Measurements from ENCODE around the gene UBE2U. TPM values are rescaled to one million over a fixed set of nuclear protein-coding genes. Genes with fewer than 3 reads are reported as not detected.
"Not testable (repeated sequence)": the region's sequence is repeated elsewhere in the genome, so short reads cannot be mapped to it uniquely, and the experiment has no call there.

The UBE2U gene
- total RNA-seq, 1 experiment from 2014 or later = not detected

GRCh38 chr1:64236541-64236954, 33.1 kb downstream of the UBE2U start:
- no peaks in the 10 kb centered on the region for H3K4me1 ChIP-seq (ENCODE audit: control insufficient read depth in 1 of 2, insufficient read depth in 2 of 2, low read length in 2 of 2)
- TF ChIP-seq CEBPB (IDR thresholded peaks at IDR 0.05; ENCODE audit: low read depth) = no peak
- TF ChIP-seq SP1 (IDR thresholded peaks at IDR 0.05; ENCODE audit: low read depth) = no peak
- no peak for TF ChIP-seq ATF3 (IDR thresholded peaks at IDR 0.05)
- TF ChIP-seq EGR1 (IDR thresholded peaks at IDR 0.05; ENCODE audit: low read depth) = no peak
- no peak for TF ChIP-seq ZBTB33 (IDR thresholded peaks at IDR 0.05; ENCODE audit: extremely low read depth, insufficient replicate concordance, low read length)
- no peak for TF ChIP-seq REST (IDR thresholded peaks at IDR 0.05; ENCODE audit: low read depth)
- TF ChIP-seq EZH2 (IDR thresholded peaks at IDR 0.05) = no peak
- POLR2A ChIA-PET = no interaction called here
- H3K36me3 ChIP-seq (ENCODE audit: control insufficient read depth in 1 of 2, insufficient read depth in 2 of 2, low read length in 2 of 2) = no peaks in the 10 kb centered on the region
- H4K20me1 ChIP-seq (ENCODE audit: insufficient read depth) = no peaks in the 10 kb centered on the region
- no TSS peak for BruUV-seq (replicated peaks)
- H3K9me3 ChIP-seq (ENCODE audit: control insufficient read depth in 1 of 2, insufficient read depth in 1 of 2, low read depth in 1 of 2, low read length in 2 of 2) = no peaks in the 10 kb centered on the region
- no peak overlapping the region for H3K4me3 ChIP-seq (replicated peaks in 1 of 2; ENCODE audit: low read depth in 1 of 2, low read length in 2 of 2)
- H3K27ac ChIP-seq (ENCODE audit: low read depth, low read length) = no peak overlapping the region
- H3K9me2 ChIP-seq (ENCODE audit: insufficient read depth) = no peaks in the 10 kb centered on the region
- no peaks in the 10 kb centered on the region for H3K79me2 ChIP-seq (ENCODE audit: insufficient read depth, low read length)
- CTCF ChIA-PET = no interaction called here
- intact Hi-C loops (cut with micrococcal nuclease) = no loop called here
- H2AFZ ChIP-seq (ENCODE audit: low read depth, low read length, poor library complexity, severe bottlenecking) = no peak overlapping the region
- no peak for DNase-seq (ENCODE audit: low read depth, low spot score)
- no peaks in the 10 kb centered on the region for H3K27me3 ChIP-seq (ENCODE audit: insufficient read depth, low read length)
- ATAC-seq = no peak
- H3K4me2 ChIP-seq (ENCODE audit: low read length) = no peak overlapping the region
- RAD21 ChIA-PET (ENCODE audit: low non-redundant PET in 1 of 2, low total read pairs in 2 of 2, uncharacterized antibody in 2 of 2, unreplicated experiment in 2 of 2) = interaction anchor here in 1 of 2 experiments (0.8 kb wide), 1 partner anchor 545 kb away, joined by 3 read pairs; no protein-coding TSS in a partner anchor
- no peak overlapping the region for H3K9ac ChIP-seq (ENCODE audit: low read length)

- intact Hi-C loops (cut with micrococcal nuclease) = not testable (repeated sequence)
These were observed 36.1 kb downstream of the UBE2U start for GRCh38 chr1:64239519-64239918.

More at GRCh38 chr1:64239519-64239918, 36.1 kb downstream of the UBE2U start:
- H3K36me3 ChIP-seq (ENCODE audit: control insufficient read depth in 1 of 2, insufficient read depth in 2 of 2, low read length in 2 of 2); RAD21 ChIA-PET (ENCODE audit: low non-redundant PET in 1 of 2, low total read pairs in 2 of 2, uncharacterized antibody in 2 of 2, unreplicated experiment in 2 of 2); POLR2A ChIA-PET; H3K9me3 ChIP-seq (ENCODE audit: control insufficient read depth in 1 of 2, insufficient read depth in 1 of 2, low read depth in 1 of 2, low read length in 2 of 2); H4K20me1 ChIP-seq (ENCODE audit: insufficient read depth); H3K4me1 ChIP-seq (ENCODE audit: control insufficient read depth in 1 of 2, insufficient read depth in 2 of 2, low read length in 2 of 2); ATAC-seq; H3K9me2 ChIP-seq (ENCODE audit: insufficient read depth); H3K4me3 ChIP-seq (replicated peaks in 1 of 2; ENCODE audit: low read depth in 1 of 2, low read length in 2 of 2); H3K27ac ChIP-seq (ENCODE audit: low read depth, low read length); BruUV-seq (replicated peaks); H3K9ac ChIP-seq (ENCODE audit: low read length); DNase-seq (ENCODE audit: low read depth, low spot score); H3K4me2 ChIP-seq (ENCODE audit: low read length); CTCF ChIA-PET; H2AFZ ChIP-seq (ENCODE audit: low read depth, low read length, poor library complexity, severe bottlenecking); H3K79me2 ChIP-seq (ENCODE audit: insufficient read depth, low read length); H3K27me3 ChIP-seq (ENCODE audit: insufficient read depth, low read length): not testable (repeated sequence)
